Activated effector memory CD4-positive, alpha-beta T cell treated with anti-CD3 and anti-CD28 coated beads, Interleukin-2, amount 50 U/mL, for 16 hours (primary cell): Measurements from ENCODE around the gene SDHAF4.
"Not testable (repeated sequence)": the region's sequence is repeated elsewhere in the genome, so short reads cannot be mapped to it uniquely, and the experiment has no call there.

ENCODE experiments used
- DNase-seq: peaks from one replicate; pipeline ENCODE4 v3.0.0-alpha.2; 2020

The SDHAF4 gene

GRCh38 chr6:70566751-70567382, at the start of gene SDHAF4:
TSS of gene SDHAF4 (plus strand) at chr6:70566930. CDS start at chr6:70566941, 11 bp downstream.
- peak; percentile 98 for DNase-seq

DNA sequence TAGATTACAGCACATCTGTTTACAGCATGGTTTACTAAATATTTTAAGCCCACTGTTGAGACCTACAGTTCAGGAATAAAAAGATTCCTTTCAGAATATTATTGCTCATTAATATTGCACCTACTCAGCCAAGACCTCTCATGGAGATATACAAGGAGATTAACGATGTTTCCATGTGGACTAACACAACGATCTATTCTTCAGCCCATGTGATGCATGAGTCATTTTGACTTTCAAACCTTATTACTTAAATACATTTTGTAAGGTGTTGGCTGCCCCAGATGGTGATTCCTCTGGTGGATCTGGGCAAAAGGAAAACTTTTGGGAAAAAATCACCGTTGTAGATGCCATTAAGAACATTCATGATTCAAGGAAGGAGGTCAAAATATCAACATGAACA, 48.0 kb upstream of the SDHAF4 start:
- DNase-seq = no peak

DNA sequence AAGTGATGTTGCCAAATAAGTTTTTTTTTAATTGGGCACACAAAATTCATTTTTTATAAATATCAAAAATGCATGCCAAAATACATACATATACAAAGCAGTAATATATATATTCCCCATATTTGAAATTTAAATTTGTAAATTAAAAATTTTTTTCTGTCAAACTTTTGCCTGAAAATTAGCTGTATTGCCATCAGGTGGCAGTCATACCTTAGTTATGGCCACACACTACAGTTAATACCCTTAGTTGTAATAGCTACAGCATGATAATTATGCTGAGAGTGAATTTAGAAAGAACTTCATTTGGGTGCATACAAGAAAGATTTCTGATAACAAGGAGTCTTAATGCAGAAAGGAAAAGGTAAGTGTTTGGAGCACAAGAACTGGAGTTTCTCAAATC, 46.2 kb upstream of the SDHAF4 start:
- no peak for DNase-seq

DNA sequence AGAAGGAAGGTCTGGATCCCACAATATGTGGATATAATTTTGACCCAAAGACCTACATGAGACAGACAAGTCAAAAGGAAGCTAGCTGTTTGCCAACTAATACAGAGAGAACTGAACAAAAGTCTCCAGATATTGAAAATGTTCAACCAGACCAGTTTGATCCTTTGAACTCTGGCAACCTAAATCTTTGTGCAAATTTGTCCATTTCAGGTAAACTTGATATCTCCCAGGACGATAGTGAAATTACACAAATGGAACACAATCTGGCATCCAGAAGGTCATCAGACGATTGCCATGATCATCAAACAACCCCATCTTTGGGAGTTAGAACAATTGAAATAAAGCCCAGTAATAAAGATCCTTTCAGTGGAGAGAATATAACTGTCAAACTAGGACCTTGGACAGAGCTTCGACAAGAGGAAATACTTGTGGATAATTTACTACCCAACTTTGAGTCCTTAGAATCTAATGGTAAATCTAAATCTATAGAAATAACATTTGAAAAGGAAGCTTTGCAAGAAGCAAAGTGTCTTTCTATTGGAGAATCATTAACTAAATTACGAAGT, 41.9 kb upstream of the SDHAF4 start:
- no peak for DNase-seq

- DNase-seq = no peak
Measured at GRCh38 chr6:70527071-70527737, 39.5 kb upstream of the SDHAF4 start.

DNA sequence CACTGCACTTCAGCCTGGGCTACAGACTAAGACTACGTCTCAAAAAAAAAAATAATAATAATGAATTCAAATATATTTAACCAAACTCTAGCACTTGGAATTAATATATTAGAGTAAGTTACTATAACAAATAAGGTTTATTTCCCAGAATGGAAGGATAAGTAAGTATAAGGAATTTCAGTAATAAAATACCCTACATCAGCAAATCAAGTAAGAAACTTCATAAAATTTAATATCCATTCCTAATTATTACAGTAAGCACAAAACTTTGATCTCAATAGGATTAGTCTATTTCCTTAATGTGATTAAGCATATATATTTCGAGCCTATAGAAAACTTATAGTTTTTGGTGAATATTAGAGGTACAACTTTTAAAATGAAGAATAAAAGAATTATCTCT, 36.7 kb upstream of the SDHAF4 start:
- no peak for DNase-seq

GRCh38 chr6:70531133-70531532, 35.6 kb upstream of the SDHAF4 start:
- DNase-seq = no peak

DNA sequence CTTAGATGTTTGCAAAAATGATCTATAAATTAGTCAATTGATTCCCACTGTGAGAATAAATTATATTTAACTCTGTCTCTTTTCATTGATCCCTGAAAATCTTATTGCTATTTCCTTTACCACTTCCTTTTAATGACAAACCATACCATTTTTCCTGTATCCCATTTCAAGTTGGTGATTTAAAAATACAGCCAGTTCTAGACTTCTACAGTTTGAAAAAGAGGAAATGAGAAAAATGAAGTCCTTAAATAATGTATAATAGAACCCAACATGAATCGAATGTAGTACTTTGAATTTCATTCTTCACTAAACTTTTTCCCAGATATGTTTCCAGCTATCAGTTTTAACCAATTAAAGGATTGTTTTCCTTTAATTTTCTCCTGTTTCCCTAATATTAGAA, 29.5 kb upstream of the SDHAF4 start:
- DNase-seq = no peak

DNA sequence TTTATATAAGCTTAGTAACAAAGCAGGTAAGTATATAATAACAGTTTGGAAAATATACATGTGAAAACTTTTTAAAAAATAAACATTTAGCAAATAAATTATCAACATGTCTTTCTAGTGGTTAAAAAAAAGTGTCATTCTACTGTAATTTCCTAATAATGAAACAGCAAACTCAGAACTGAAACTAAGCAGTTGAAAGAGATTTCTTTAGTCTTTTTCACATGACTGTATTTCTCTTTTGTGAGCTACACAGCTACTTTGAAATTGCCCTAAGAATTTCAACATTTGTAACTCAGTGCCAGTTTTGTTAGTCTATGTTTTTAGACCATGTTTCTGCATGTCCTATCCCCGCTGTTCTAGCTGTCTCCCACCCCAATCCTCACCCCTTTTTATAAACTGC, 28.4 kb upstream of the SDHAF4 start:
- DNase-seq = no peak

DNA sequence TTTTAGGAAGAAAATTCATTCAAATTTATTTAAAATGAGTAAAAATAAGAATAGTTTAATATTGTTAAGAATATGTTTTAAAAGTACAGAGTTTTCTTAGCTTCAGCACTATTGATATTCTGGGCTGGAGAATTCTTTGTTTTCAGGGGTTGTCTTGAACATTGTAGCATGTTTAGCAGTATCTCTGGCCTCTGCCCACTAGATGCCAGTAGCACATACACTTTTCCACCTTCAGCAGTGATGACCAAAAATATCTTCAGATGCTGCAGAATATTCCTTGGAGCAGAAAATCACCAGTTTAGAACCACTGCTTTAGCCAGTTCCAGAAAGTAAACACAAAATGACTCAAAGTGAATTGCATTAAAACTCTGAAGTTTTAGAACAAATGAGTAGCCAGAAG, 19.4 kb upstream of the SDHAF4 start:
- no peak for DNase-seq

DNA sequence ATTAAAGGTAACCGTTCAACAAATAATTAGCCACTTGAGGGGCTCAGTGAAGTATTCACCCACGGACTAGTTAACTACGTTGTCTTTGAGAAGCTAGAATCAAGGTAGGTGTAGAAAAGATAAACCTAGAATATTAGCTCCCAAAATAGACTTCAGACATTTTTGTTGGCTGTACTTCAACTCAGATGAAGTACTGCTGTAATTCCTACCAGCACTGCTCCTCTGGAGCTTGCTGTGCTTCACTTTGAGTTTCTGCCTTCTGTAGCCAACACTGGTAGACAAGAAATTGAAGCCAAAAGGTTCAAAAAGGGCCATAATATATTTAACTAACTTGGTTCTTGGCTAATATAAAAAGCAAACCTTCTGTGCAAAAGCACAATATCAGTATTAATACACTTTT, 18.8 kb upstream of the SDHAF4 start:
- no peak for DNase-seq

GRCh38 chr6:70549327-70549726, 17.4 kb upstream of the SDHAF4 start:
- no peak for DNase-seq

DNA sequence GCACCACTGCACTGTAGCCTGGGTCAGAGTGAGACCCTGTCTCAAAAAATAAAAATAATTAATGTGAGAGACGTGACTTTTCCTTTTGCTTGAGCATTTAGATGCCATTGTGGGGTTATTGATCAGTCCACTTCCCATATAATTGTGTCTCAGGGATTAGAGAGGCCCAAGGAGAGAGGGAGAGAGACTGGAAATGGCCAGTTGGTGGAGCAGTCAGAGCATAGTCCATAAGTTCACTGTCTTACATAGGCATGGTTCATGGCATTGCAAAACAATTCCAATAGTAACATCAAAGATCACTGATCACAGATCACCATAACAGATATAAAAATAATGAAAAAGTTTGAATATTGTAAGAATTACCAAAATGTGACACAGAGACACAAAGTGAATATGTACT, 15.2 kb upstream of the SDHAF4 start:
- no peak for DNase-seq

- DNase-seq = not testable (repeated sequence)
Measured at GRCh38 chr6:70552286-70552940, 14.3 kb upstream of the SDHAF4 start.

DNA sequence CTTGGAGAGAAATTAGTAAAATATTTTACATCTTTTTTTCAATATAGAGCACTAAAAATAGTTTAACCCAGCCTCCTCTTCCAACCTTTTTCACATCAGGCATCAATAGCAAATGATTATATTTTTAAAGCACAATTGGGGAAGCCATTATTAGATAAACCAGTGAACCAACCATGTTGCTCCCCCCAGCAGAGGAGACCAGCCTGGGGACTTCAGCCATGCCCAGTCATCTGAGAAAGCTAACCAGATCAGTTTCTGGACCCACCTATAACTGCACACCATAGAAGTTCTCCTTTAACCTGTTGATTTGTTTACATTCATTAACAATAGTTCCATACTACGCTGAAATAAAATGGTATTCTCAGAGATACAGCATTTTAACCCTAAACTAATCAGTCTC, 13.8 kb upstream of the SDHAF4 start:
- DNase-seq = no peak

DNA sequence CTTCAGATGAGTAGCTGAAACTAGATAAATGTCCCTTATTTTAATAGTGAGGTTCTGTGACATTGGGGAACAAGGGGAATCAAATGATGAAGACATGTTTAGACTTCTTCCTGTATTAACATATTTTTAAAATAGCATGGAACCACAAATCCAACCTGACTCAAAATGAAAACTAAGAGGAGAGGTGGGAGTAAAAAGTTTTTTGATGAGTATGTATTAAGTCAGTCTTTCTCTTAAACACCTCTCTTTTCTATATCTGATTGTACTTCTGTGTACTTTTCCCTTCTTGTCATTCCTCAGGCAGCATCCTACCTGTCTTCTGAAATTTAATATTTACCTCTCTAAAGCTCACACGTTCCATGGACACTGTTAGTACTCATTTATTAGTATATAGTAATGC, 8.7 kb upstream of the SDHAF4 start:
- no peak for DNase-seq

DNA sequence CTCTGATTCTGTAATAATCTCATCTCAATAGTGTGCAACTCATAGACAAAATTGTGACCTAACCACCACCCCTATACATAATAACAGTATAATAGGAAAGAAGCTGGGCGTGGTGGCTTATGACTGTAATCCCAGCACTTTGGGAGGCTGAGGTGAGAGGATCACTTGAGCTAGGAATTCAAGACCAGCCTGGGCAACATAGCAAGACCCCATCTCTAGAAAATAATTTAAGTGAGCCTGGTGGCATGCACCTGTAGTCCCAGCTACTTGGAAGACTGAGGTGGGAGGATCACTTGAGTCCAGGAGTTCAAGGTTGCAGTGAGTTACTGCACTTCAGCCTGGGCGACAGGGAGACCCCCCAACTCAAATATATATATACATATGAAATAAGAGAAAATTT, 4.3 kb upstream of the SDHAF4 start:
- DNase-seq = not testable (repeated sequence)

GRCh38 chr6:70563530-70563929, 3.2 kb upstream of the SDHAF4 start:
- DNase-seq = no peak

- DNase-seq = no peak
Measured at GRCh38 chr6:70574643-70575042, 7.9 kb downstream of the SDHAF4 start.

GRCh38 chr6:70575899-70576495, 9.3 kb downstream of the SDHAF4 start:
- DNase-seq = no peak

DNA sequence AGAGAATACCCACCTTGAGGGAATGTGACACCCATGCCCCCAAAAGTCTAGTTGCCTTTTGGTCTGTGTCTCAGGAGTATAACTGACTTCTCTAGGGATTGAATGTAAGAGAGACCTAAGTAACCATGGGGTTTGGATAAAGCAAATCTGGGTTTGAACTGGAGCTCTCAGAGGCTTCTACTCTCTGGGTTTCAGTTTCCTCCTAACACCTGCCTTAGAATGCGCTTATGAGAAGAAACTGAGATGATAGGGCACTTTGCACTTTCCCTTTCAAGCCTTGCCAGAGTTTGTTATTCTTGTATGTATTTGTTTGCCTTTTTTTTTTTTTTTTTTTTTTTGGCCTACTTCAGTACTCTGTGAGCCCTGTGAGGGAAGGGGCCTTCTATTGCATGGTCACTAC, 19.4 kb downstream of the SDHAF4 start:
- no peak for DNase-seq

- no peak for DNase-seq
Measured at GRCh38 chr6:70590400-70590799, 23.7 kb downstream of the SDHAF4 start.

- DNase-seq = no peak
Measured at GRCh38 chr6:70592391-70593117, 25.8 kb downstream of the SDHAF4 start.
